GM13976 (cell line): Measurements from ENCODE around the gene CCNE1.
"Not testable (repeated sequence)": the region's sequence is repeated elsewhere in the genome, so short reads cannot be mapped to it uniquely, and the experiment has no call there.

Experiments
- DNase-seq: peaks from one replicate; pipeline ENCODE4 v3.0.0; 2012; ENCODE audit warnings: low spot score
- CTCF ChIP-seq: IDR thresholded peaks from 2 replicates; pipeline ENCODE4 v1.5.1; 2012; ENCODE audit warnings: borderline replicate concordance, mild to moderate bottlenecking; ENCODE audit not compliant: insufficient read depth; ENCODE audit errors: extremely low read depth, missing control alignments, control extremely low read depth
- in situ Hi-C: fragments of 300-500 bp; cut with MboI; formaldehyde crosslinking; loops from one replicate; pipeline ENCODE4 v1.12.0; 2022; ENCODE audit warnings: low sequenced_read_pairs, mixed read lengths, inconsistent platforms; ENCODE audit not compliant: unreplicated experiment

CCNE1 gene

DNA sequence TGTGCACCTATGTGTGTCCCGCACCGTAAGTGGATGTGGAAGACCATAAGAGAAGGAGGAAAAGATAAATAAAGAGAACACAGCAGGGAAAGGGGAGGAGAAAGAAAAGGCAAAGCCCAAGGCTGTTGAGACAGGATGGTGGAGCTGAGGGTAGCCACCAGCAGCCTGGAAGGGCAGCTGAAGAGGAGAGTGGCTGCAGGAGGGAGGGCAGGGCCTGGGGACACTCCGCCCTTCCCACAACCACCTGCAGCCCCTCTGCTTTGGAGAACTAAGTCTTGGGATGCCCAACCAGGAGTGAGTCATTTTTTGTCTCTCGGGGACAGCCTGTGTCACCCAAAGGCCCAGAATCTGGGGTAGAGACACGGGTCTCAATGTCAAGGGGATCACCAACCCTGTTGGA lies 26.4 kb upstream of the CCNE1 start:
- in situ Hi-C loops, result no loop called here
- no peak for DNase-seq
- TF ChIP-seq CTCF, result no peak

GRCh38 chr19:29785955-29786589 lies 25.7 kb upstream of the CCNE1 start:
- in situ Hi-C loops, result no loop called here
- TF ChIP-seq CTCF, result peak; percentile 25
- peak; percentile 67 for DNase-seq

- TF ChIP-seq CTCF, result no peak
- in situ Hi-C loops, result no loop called here
- no peak for DNase-seq
Observed at GRCh38 chr19:29787281-29787680, 24.5 kb upstream of the CCNE1 start.

DNA sequence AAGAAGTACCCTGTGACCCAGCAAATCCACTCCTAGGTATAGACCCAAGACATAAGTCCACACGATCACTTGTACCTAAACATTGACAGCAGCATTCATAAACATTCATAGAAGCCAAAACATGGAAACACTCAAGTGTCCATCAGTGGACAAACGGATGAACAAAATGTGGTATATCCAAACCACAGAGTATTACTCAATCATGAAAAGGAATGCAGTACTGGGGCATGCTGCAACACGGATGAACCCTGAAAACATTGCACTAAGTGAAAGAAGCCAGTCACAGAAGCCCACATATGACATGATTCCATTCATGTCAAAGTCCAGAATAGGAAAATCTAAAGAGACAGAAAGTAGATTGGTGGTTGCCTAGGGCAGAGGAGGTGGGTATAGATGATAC lies 22.8 kb upstream of the CCNE1 start:
- DNase-seq, result no peak
- TF ChIP-seq CTCF, result no peak

DNA sequence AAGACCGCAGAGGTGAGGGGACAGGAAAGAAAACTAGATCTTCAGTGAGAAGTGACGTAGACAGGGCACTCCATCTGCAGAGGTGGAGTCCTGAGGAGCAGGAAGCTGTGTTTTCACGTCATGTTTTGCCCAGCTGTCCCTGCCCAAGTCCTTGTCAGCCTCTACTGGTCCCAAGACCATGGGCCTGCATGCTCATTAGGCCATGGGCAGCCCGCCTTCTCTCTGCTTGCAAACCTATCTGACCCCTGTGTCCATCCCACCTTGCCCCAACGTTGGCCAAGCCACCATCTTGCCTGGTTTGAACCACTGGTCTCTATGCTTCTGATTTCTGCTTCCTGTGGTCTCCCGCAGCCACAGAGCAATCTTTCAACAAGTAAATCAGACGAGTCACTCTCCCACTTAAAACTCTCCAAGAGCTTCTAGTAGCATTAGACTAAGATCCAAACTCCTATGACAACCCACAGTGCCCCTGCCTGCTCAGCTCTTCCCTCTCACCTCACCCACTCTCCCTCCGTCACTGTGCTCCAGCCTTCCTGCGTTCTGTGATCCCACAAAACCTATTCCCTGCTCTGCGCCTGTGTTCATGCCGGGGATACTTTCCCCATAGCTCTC lies 18.6 kb upstream of the CCNE1 start:
- in situ Hi-C loops, result no loop called here
- no peak for DNase-seq
- TF ChIP-seq CTCF, result no peak

More for the DNA sequence above, 22.8 kb upstream of the CCNE1 start:
- in situ Hi-C loops, result no loop called here

DNA sequence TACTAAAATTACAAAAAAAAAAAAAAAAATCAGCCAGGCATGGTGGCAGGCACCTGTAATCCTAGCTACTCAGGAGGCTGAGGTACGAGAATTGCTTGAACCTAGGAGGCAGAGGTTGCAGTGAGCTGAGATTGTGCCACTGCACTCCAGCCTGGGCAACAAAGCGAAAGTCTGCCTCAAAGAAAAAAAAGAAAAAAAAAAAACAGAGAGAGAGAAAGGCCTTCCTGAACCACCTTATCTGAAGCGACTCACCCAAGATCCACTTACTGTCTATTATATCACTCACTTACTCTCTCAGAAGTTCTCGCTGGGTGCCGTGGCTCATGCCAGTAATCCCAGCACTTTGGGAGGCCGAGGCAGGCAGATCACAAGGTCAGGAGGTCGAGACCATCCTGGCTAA lies 17.3 kb upstream of the CCNE1 start:
- in situ Hi-C loops, DNase-seq: not testable (repeated sequence)

- no peak for TF ChIP-seq CTCF
- in situ Hi-C loops, result no loop called here
- no peak for DNase-seq
Observed at GRCh38 chr19:29795461-29796172, 16.2 kb upstream of the CCNE1 start.
